Endothelial cell of umbilical vein (primary cell): ENCODE results near the gene FAM53B. TPM values are rescaled to one million over a fixed set of nuclear protein-coding genes. Genes with fewer than 3 reads are reported as not detected.

ENCODE experiments used
- BruUV-seq: library from RNA; stranded (reverse); fragments of 400-500 nt; replicated peaks from 2 replicates; lab custom pipeline; 2021; lab: Mats Ljungman, UMichigan
- CTCF ChIA-PET: fragments of 300-600, 350-600 bp; sonication (Branson Sonifier 250); formaldehyde crosslinking; loops from one replicate; lab custom pipeline; 2021; ENCODE audit warnings: antibody characterized with exemption, inconsistent platforms; lab: Charles Lee
- POLR2A ChIA-PET: fragments of 300-600, 350-600 bp; sonication (Branson Sonifier 250); formaldehyde crosslinking; loops from one replicate; lab custom pipeline; 2021; ENCODE audit warnings: antibody characterized with exemption, inconsistent platforms; lab: Charles Lee
- DNase-seq: peaks from one replicate; pipeline ENCODE4 v3.0.0-alpha.2; 2011; ENCODE audit warnings: low read depth, low spot score
- FAIRE-seq: peaks from 2 replicates; lab custom pipeline; 2011; peaks lifted over from hg19 to GRCh38; lab: Jason Lieb, UNC
- H2AFZ ChIP-seq: 2 replicates; pipeline ENCODE4 v1.6.0; 2012; ENCODE audit warnings: low read depth, low read length, control low read depth, inconsistent platforms
- H3K27ac ChIP-seq: 2 replicates; pipeline ENCODE4 v1.5.1; 2011; ENCODE audit warnings: low read depth, mild to moderate bottlenecking, control low read depth, low read length, moderate library complexity; ENCODE audit not compliant: insufficient read depth
- H3K27me3 ChIP-seq, 2 experiments: 2 replicates each; pipeline versions ENCODE4 v1.6.0 to v1.6.1; 2011; ENCODE audit warnings: low read length in 2 of 2, mixed read lengths in 1 of 2; ENCODE audit not compliant: control insufficient read depth in 2 of 2, insufficient read depth in 2 of 2
- H3K36me3 ChIP-seq, 2 experiments: 2 replicates in 1 of 2; 3 replicates in 1 of 2; pipeline ENCODE4 v1.5.1; 2011; ENCODE audit warnings: low read length in 2 of 2, mild to moderate bottlenecking in 1 of 2, moderate library complexity in 1 of 2; ENCODE audit not compliant: control insufficient read depth in 2 of 2, insufficient read depth in 2 of 2; ENCODE audit errors: extremely low read depth in 1 of 2
- H3K4me1 ChIP-seq: 3 replicates; pipeline ENCODE4 v1.5.1; 2011; ENCODE audit warnings: mild to moderate bottlenecking, low read length; ENCODE audit not compliant: control insufficient read depth, insufficient read depth; ENCODE audit errors: extremely low read depth
- H3K4me2 ChIP-seq: 2 replicates; pipeline ENCODE4 v1.6.1; 2011; ENCODE audit warnings: low read length, control low read depth, mixed read lengths; ENCODE audit not compliant: insufficient read depth
- H3K4me3 ChIP-seq, 3 experiments: fragments of 200-600 bp in 1 of 3; sonication (generic), shearing (Covaris generic) in 1 of 3; replicated peaks in 1 of 3; 2 replicates each; pipeline ENCODE4 v1.5.1; 2011 to 2016; ENCODE audit warnings: control low read depth in 3 of 3, low read length in 3 of 3, mild to moderate bottlenecking in 2 of 3, inconsistent platforms in 1 of 3, low read depth in 1 of 3, moderate library complexity in 1 of 3; ENCODE audit not compliant: insufficient read depth in 1 of 3
- H3K79me2 ChIP-seq: 2 replicates; pipeline ENCODE4 v1.6.0; 2012; ENCODE audit warnings: low read length, inconsistent platforms; ENCODE audit not compliant: control insufficient read depth, insufficient read depth
- H3K9ac ChIP-seq: replicated peaks from 2 replicates; pipeline ENCODE3; 2011; ENCODE audit warnings: low read length, control low read depth; ENCODE audit not compliant: insufficient read depth; ENCODE audit errors: extremely low read depth
- H3K9me1 ChIP-seq: replicated peaks from 3 replicates; pipeline ENCODE4 v1.6.0; 2011; ENCODE audit warnings: mild to moderate bottlenecking, low read length; ENCODE audit not compliant: control insufficient read depth, insufficient read depth; ENCODE audit errors: extremely low read depth
- H3K9me3 ChIP-seq: replicated peaks from 2 replicates; pipeline ENCODE4 v1.5.1; 2012; ENCODE audit warnings: low read length, inconsistent platforms; ENCODE audit not compliant: control insufficient read depth, insufficient read depth
- H4K20me1 ChIP-seq: replicated peaks from 2 replicates; pipeline ENCODE3; 2011; ENCODE audit warnings: mild to moderate bottlenecking, low read length; ENCODE audit not compliant: control insufficient read depth, insufficient read depth; ENCODE audit errors: extremely low read depth
- EZH2 ChIP-seq: IDR thresholded peaks from 2 replicates; pipeline ENCODE4 v1.6.1; 2012; ENCODE audit warnings: borderline replicate concordance, low read depth, mild to moderate bottlenecking, moderate library complexity, low read length, inconsistent platforms; ENCODE audit not compliant: severe bottlenecking
- FOS ChIP-seq: IDR thresholded peaks from 2 replicates; pipeline ENCODE4 v1.6.1; 2011; ENCODE audit warnings: mild to moderate bottlenecking, low read length, moderate library complexity, borderline replicate concordance; ENCODE audit not compliant: insufficient read depth
- GATA2 ChIP-seq: IDR thresholded peaks from 2 replicates; pipeline ENCODE4 v1.7.0; 2011; ENCODE audit warnings: low read depth, mild to moderate bottlenecking, moderate library complexity, mixed read lengths, low read length; ENCODE audit not compliant: insufficient read length, insufficient read depth
- POLR2AphosphoS5 ChIP-seq: IDR thresholded peaks from 2 replicates; pipeline ENCODE4 v1.6.1; 2012; ENCODE audit warnings: low read depth, mild to moderate bottlenecking, control low read depth, low read length, moderate library complexity; ENCODE audit not compliant: insufficient read depth
- dilution Hi-C: fragments of 300-500 bp; cut with MboI; formaldehyde crosslinking; loops from one replicate; pipeline ENCODE4 v1.15.0; 2019; ENCODE audit warnings: low sequenced_read_pairs; ENCODE audit not compliant: extremely low pct_ligation_motif_present
- intact Hi-C: fragments of 100-400 bp; cut with micrococcal nuclease; formaldehyde crosslinking; loops from one replicate; pipeline ENCODE4 v1.10.0; 2022
- polyA plus RNA-seq, 4 experiments: library from polyadenylated mRNA; depleted of rRNA in 3 of 4; stranded (reverse) in 3 of 4; unstranded in 1 of 4; fragments of >200 nt; gene quantifications; 2 replicates each; pipeline versions ENCODE4 v1.2.1 to v1.2.3, GENCODE V29; 2011 to 2012; ENCODE audit warnings: missing spikeins in 1 of 4
- total RNA-seq: library from RNA; stranded (reverse); gene quantifications from 2 replicates; pipeline ENCODE4 v1.2.3, GENCODE V29; 2021
- TF ChIP-seq, protein P1 (sequence below): IDR thresholded peaks from 2 replicates; pipeline ENCODE4 v1.6.1; 2011; ENCODE audit not compliant: insufficient read depth, insufficient read length
- TF ChIP-seq, protein P2 (sequence below), 2 donors: IDR thresholded peaks; 1 replicate in 1 of 2; 2 replicates in 1 of 2; pipeline ENCODE4 v1.5.1; 2011; ENCODE audit warnings: low read length in 2 of 2, mild to moderate bottlenecking in 2 of 2, moderate library complexity in 2 of 2, control low read depth in 1 of 2, inconsistent platforms in 1 of 2, low read depth in 1 of 2; ENCODE audit not compliant: insufficient read depth in 1 of 2; ENCODE audit errors: extremely low read depth in 1 of 2

Gene FAM53B
- total and polyA plus RNA-seq, 2 donors (not counting 3 experiments of a cell fraction or from before 2014, with no cell fraction given), result 8.5 to 21.1 TPM

DNA sequence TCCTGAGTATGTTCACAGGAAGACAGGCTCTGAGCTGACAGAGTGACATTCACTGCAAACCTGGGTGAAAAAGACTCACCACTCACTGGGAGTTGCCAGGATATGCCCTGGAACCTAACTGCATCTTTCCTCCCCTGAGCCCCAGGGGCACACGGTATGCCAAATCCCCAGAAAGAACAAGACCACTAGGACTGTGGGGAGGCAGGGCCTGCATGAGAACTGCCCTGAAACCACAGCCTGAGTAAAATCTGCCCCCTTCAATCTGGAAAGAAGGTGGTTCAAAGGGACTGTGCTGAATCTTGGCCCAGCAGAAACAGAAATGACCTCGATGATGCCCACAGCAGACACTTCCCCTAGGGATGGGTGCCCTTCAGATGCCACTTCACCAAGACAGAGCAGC lies 6.5 kb downstream of the FAM53B start:
- no peak for DNase-seq
- no peaks in the 10 kb centered on the region for H3K27me3 ChIP-seq
- H3K9me3 ChIP-seq, result no peaks in the 10 kb centered on the region
- CTCF ChIA-PET, result no interaction called here
- H3K27ac ChIP-seq, result no peak overlapping the region
- POLR2A ChIA-PET, result no interaction called here
- peaks cover 30% of the 10 kb centered on the region for H3K4me1 ChIP-seq
- no peaks in the 10 kb centered on the region for H4K20me1 ChIP-seq
- peaks cover 36% of the 10 kb centered on the region for H3K79me2 ChIP-seq
- no peak overlapping the region for H3K4me3 ChIP-seq
- H3K4me2 ChIP-seq, result no peak overlapping the region
- H3K36me3 ChIP-seq, result no peaks in the 10 kb centered on the region
- TF ChIP-seq EZH2 (no peak), FOS (no peak), POLR2AphosphoS5 (no peak), GATA2 (no peak)
- TF ChIP-seq, protein P1, sequence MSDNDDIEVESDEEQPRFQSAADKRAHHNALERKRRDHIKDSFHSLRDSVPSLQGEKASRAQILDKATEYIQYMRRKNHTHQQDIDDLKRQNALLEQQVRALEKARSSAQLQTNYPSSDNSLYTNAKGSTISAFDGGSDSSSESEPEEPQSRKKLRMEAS, result no peak
- TF ChIP-seq, protein P2, sequence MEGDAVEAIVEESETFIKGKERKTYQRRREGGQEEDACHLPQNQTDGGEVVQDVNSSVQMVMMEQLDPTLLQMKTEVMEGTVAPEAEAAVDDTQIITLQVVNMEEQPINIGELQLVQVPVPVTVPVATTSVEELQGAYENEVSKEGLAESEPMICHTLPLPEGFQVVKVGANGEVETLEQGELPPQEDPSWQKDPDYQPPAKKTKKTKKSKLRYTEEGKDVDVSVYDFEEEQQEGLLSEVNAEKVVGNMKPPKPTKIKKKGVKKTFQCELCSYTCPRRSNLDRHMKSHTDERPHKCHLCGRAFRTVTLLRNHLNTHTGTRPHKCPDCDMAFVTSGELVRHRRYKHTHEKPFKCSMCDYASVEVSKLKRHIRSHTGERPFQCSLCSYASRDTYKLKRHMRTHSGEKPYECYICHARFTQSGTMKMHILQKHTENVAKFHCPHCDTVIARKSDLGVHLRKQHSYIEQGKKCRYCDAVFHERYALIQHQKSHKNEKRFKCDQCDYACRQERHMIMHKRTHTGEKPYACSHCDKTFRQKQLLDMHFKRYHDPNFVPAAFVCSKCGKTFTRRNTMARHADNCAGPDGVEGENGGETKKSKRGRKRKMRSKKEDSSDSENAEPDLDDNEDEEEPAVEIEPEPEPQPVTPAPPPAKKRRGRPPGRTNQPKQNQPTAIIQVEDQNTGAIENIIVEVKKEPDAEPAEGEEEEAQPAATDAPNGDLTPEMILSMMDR (IDR thresholded peaks at IDR 0.05; ENCODE audit: extremely low read depth in 1 of 2, insufficient read depth in 1 of 2, low read depth in 1 of 2, low read length in 2 of 2), result no peak
- no peaks in the 10 kb centered on the region for H3K9me1 ChIP-seq
- no peak overlapping the region for H3K9ac ChIP-seq
- FAIRE-seq, result no peak
- dilution Hi-C loops (no loop called here), intact Hi-C loops (no loop called here)
- H2AFZ ChIP-seq, result no peak overlapping the region
- BruUV-seq, result no TSS peak
